Measurements from ENCODE around the gene SCIMP. TPM values are rescaled to one million over a fixed set of nuclear protein-coding genes. Genes with fewer than 3 reads are reported as not detected.

SCIMP gene
- total and polyA plus RNA-seq, 2 donors (not counting 1 experiment from before 2014, with no cell fraction given) = 87.4 to 98.5 TPM

DNA sequence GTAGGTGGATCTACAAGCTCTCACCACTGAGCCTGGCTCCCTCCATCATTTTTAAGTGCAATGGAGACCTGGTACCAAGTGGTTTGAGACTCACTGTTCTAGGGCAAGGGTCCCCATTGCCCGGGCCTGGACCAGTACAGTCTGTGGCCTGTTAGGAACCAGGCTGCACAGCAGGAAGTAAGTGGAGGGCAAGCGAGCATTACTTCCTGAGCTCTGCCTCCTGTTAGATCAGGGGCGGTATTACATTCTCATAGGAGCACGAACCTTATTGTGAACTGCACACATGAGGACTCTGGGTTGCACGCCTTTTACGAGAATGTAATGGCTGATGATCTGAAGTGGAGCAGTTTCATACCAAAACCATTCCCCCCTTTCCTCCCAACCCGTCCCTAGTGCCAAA, 36.2 kb downstream of the SCIMP start:
- WGBS (ENCODE audit: insufficient coverage) = 5% methylated on average over 3 of the region's 7 CpGs
- DNase-seq (peak; percentile 58), ATAC-seq (ENCODE audit: low read depth) (peak; percentile 50)
- Mint-ChIP-seq H3K27me3 (no peaks in the 10 kb centered on the region), H3K4me3 (peak overlapping the region; percentile 61), H3K9me3 (ENCODE audit: insufficient read depth) (no peaks in the 10 kb centered on the region), H3K4me1 (peaks cover 46% of the 10 kb centered on the region), H3K27ac (peak overlapping the region; percentile 87)
- Histone ChIP-seq H4K20me1 (ENCODE audit: control insufficient read depth, insufficient read depth, low read length, poor library complexity, severe bottlenecking) (no peaks in the 10 kb centered on the region), H3K27me3 (replicated peaks in 1 of 4; ENCODE audit: control extremely low read depth in 1 of 4, control insufficient read depth in 3 of 4, insufficient read depth in 4 of 4, low read length in 3 of 4) (no peaks in the 10 kb centered on the region), H3K9me3 (ENCODE audit: control extremely low read depth in 1 of 3, control insufficient read depth in 2 of 3, insufficient read depth in 1 of 3, low read length in 2 of 3) (no peaks in the 10 kb centered on the region), H3K4me1 (ENCODE audit: control insufficient read depth in 2 of 2, insufficient read depth in 2 of 2, low read length in 2 of 2) (peaks cover 38 to 49% of the 10 kb centered on the region in 2 donors), H3K4me3 (ENCODE audit: control extremely low read depth in 1 of 5, extremely low read depth in 1 of 5, insufficient read depth in 1 of 5, low read depth in 2 of 5, low read length in 4 of 5) (peak overlapping the region in 2 of 5 experiments; percentile 15 to 44), H3K27ac (ENCODE audit: low read length in 2 of 2) (peak overlapping the region; percentile 59 to 71), H3K9ac (ENCODE audit: low read length) (peak overlapping the region; percentile 23), H2AFZ (ENCODE audit: insufficient read depth, low read depth, low read length, poor library complexity, severe bottlenecking) (peak overlapping the region; percentile 73), H3K36me3 (replicated peaks in 1 of 2; ENCODE audit: control extremely low read depth in 1 of 2, control insufficient read depth in 1 of 2, extremely low read depth in 1 of 2, insufficient read depth in 2 of 2, low read length in 1 of 2) (no peaks in the 10 kb centered on the region), H3K4me2 (replicated peaks; ENCODE audit: low read depth, low read length, poor library complexity, severe bottlenecking) (peak overlapping the region; percentile 49), H3K79me2 (ENCODE audit: control insufficient read depth, insufficient read depth, low read length) (peaks cover 43% of the 10 kb centered on the region)
- POLR2A ChIA-PET = interaction anchor here (0.6 to 2.5 kb wide), 7 partner anchors 10 to 162 kb away, joined by 3 to 15 read pairs (median 5); partner anchors contain the start of gene SCIMP
- TF ChIP-seq EZH2 (IDR thresholded peaks at IDR 0.05; ENCODE audit: borderline replicate concordance, insufficient read depth, low read depth, low read length, poor library complexity, severe bottlenecking) = no peak
- TF ChIP-seq, protein P1, sequence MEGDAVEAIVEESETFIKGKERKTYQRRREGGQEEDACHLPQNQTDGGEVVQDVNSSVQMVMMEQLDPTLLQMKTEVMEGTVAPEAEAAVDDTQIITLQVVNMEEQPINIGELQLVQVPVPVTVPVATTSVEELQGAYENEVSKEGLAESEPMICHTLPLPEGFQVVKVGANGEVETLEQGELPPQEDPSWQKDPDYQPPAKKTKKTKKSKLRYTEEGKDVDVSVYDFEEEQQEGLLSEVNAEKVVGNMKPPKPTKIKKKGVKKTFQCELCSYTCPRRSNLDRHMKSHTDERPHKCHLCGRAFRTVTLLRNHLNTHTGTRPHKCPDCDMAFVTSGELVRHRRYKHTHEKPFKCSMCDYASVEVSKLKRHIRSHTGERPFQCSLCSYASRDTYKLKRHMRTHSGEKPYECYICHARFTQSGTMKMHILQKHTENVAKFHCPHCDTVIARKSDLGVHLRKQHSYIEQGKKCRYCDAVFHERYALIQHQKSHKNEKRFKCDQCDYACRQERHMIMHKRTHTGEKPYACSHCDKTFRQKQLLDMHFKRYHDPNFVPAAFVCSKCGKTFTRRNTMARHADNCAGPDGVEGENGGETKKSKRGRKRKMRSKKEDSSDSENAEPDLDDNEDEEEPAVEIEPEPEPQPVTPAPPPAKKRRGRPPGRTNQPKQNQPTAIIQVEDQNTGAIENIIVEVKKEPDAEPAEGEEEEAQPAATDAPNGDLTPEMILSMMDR (IDR thresholded peaks at IDR 0.05) = no peak
- CTCF ChIA-PET = interaction anchor here (0.6 to 18.3 kb wide), 14 partner anchors 12 to 212 kb away, joined by 3 to 303 read pairs (median 6); partner anchors contain the start of gene SCIMP
- intact Hi-C loops (cut with micrococcal nuclease) = loop anchor here (1.0 to 10.0 kb wide), 3 partner anchors 12 to 254 kb away; partner anchors contain the start of genes NUP88, PFN1, RNF167 and SLC25A11

GRCh38 chr17:5194346-5194745, 40.3 kb downstream of the SCIMP start:
- Histone ChIP-seq H3K4me1 (ENCODE audit: control insufficient read depth in 2 of 2, insufficient read depth in 2 of 2, low read length in 2 of 2) (peaks cover 35 to 50% of the 10 kb centered on the region in 2 donors), H2AFZ (ENCODE audit: insufficient read depth, low read depth, low read length, poor library complexity, severe bottlenecking) (no peak overlapping the region), H3K9me3 (ENCODE audit: control extremely low read depth in 1 of 3, control insufficient read depth in 2 of 3, insufficient read depth in 1 of 3, low read length in 2 of 3) (peaks cover 0 to 7% (median 3%) of the 10 kb centered on the region in 3 donors), H3K27ac (ENCODE audit: low read length in 2 of 2) (no peak overlapping the region), H3K79me2 (ENCODE audit: control insufficient read depth, insufficient read depth, low read length) (peaks cover 45% of the 10 kb centered on the region), H3K4me3 (ENCODE audit: control extremely low read depth in 1 of 5, extremely low read depth in 1 of 5, insufficient read depth in 1 of 5, low read depth in 2 of 5, low read length in 4 of 5) (no peak overlapping the region), H3K27me3 (replicated peaks in 1 of 4; ENCODE audit: control extremely low read depth in 1 of 4, control insufficient read depth in 3 of 4, insufficient read depth in 4 of 4, low read length in 3 of 4) (no peaks in the 10 kb centered on the region), H3K36me3 (replicated peaks in 1 of 2; ENCODE audit: control extremely low read depth in 1 of 2, control insufficient read depth in 1 of 2, extremely low read depth in 1 of 2, insufficient read depth in 2 of 2, low read length in 1 of 2) (peaks cover 0 to 4% of the 10 kb centered on the region in 2 experiments), H3K4me2 (replicated peaks; ENCODE audit: low read depth, low read length, poor library complexity, severe bottlenecking) (no peak overlapping the region), H4K20me1 (ENCODE audit: control insufficient read depth, insufficient read depth, low read length, poor library complexity, severe bottlenecking) (no peaks in the 10 kb centered on the region), H3K9ac (ENCODE audit: low read length) (no peak overlapping the region)
- Mint-ChIP-seq H3K4me1 (peaks cover 47% of the 10 kb centered on the region), H3K4me3 (no peak overlapping the region), H3K9me3 (ENCODE audit: insufficient read depth) (peaks cover 3% of the 10 kb centered on the region), H3K27ac (no peak overlapping the region), H3K27me3 (no peaks in the 10 kb centered on the region)
- ChIA-PET CTCF (interaction anchor here (0.7 to 18.3 kb wide), 9 partner anchors 9 to 245 kb away, joined by 3 to 303 read pairs (median 3); partner anchors contain the start of genes C1QBP, SCIMP and SPAG7), POLR2A (interaction anchor here (0.6 to 2.6 kb wide), 6 partner anchors 16 to 243 kb away, joined by 4 to 6 read pairs (median 5); partner anchors contain the start of gene SPAG7)
- no peak for TF ChIP-seq EZH2 (IDR thresholded peaks at IDR 0.05; ENCODE audit: borderline replicate concordance, insufficient read depth, low read depth, low read length, poor library complexity, severe bottlenecking)
- TF ChIP-seq, protein P1 (IDR thresholded peaks at IDR 0.05) = no peak
- intact Hi-C loops (cut with micrococcal nuclease) = loop anchor here (5.0 to 10.0 kb wide), 2 partner anchors 97 to 250 kb away; partner anchors contain the start of genes PFN1, RNF167 and SLC25A11
- ATAC-seq (ENCODE audit: low read depth) (no peak), DNase-seq (no peak)
- WGBS (ENCODE audit: insufficient coverage) = 80% methylated on average over 1 of the region's 2 CpGs
